HCT116 (cell line): ENCODE data around the gene ACADVL. TPM values are rescaled to one million over a fixed set of nuclear protein-coding genes. Genes with fewer than 3 reads are reported as not detected.

Experiments
- ATAC-seq: fragments of 200-7000 bp; cut with Tn5 transposase; 2 replicates; pipeline ENCODE4 v1.9.1; 2020; ENCODE audit warnings: mild to moderate bottlenecking, moderate library complexity
- BruUV-seq: library from RNA; stranded (reverse); fragments of 400-500 nt; replicated peaks from 2 replicates; lab custom pipeline; 2021; lab: Mats Ljungman, UMichigan
- CTCF ChIA-PET: fragments of 300-600 bp; sonication (Branson Sonifier 250); formaldehyde crosslinking; loops from one replicate; lab custom pipeline; 2021; ENCODE audit warnings: antibody characterized with exemption; lab: Charles Lee
- POLR2A ChIA-PET: fragments of 300-600, 350-600 bp; sonication (Branson Sonifier 250); formaldehyde crosslinking; loops from one replicate; lab custom pipeline; 2021; ENCODE audit warnings: antibody characterized with exemption; lab: Charles Lee
- RAD21 ChIA-PET, 2 experiments: fragments of 300-600 bp; sonication (Branson Sonifier 250); formaldehyde crosslinking; loops; one replicate each; lab custom pipeline; 2023; ENCODE audit warnings: low total read pairs in 2 of 2; ENCODE audit not compliant: uncharacterized antibody in 2 of 2, unreplicated experiment in 2 of 2, low non-redundant PET in 1 of 2; lab: Charles Lee
- DNase-seq: peaks from one replicate; pipeline ENCODE4 v3.0.0-alpha.2; 2010; ENCODE audit warnings: low read depth, low spot score
- H2AFZ ChIP-seq: fragments of 200-600 bp; shearing (Covaris generic), sonication (generic); 2 replicates; pipeline ENCODE4 v1.6.1; 2017; ENCODE audit warnings: low read depth, mixed run types, mixed read lengths, antibody characterized with exemption, low read length; ENCODE audit not compliant: poor library complexity, severe bottlenecking
- H3K27ac ChIP-seq: 2 replicates; pipeline ENCODE4 v1.5.1; 2012; ENCODE audit warnings: low read depth, low read length
- H3K27me3 ChIP-seq: fragments of 200-600 bp; sonication (generic); 2 replicates; pipeline ENCODE4 v1.6.1; 2016; ENCODE audit warnings: mixed run types, low read length, mixed read lengths; ENCODE audit not compliant: insufficient read depth
- H3K36me3 ChIP-seq, 2 experiments: fragments of 200-500 bp in 1 of 2; fragments of 200-600 bp in 1 of 2; sonication (Bioruptor generic) in 1 of 2; sonication (generic) in 1 of 2; 2 replicates each; pipeline versions ENCODE4 v1.5.1 to v1.6.1; 2014 to 2016; ENCODE audit warnings: low read length in 2 of 2, inconsistent platforms in 1 of 2, mixed read lengths in 1 of 2, mixed run types in 1 of 2; ENCODE audit not compliant: insufficient read depth in 2 of 2, control insufficient read depth in 1 of 2
- H3K4me1 ChIP-seq, 2 experiments: fragments of 200-600 bp in 1 of 2; sonication (generic) in 1 of 2; 2 replicates each; pipeline versions ENCODE4 v1.5.1 to v1.6.1; 2012 to 2017; ENCODE audit warnings: low read length in 2 of 2, inconsistent platforms in 1 of 2, mild to moderate bottlenecking in 1 of 2, mixed read lengths in 1 of 2, mixed run types in 1 of 2, moderate library complexity in 1 of 2; ENCODE audit not compliant: insufficient read depth in 2 of 2, control insufficient read depth in 1 of 2
- H3K4me2 ChIP-seq: fragments of 200-600 bp; sonication (generic); 2 replicates; pipeline ENCODE4 v1.6.1; 2017; ENCODE audit warnings: mixed run types, low read length, mixed read lengths
- H3K4me3 ChIP-seq, 2 experiments: fragments of 200-600 bp in 1 of 2; sonication (generic) in 1 of 2; replicated peaks in 1 of 2; 2 replicates each; pipeline ENCODE4 v1.5.1; 2011 to 2016; ENCODE audit warnings: low read length in 2 of 2, control low read depth in 1 of 2, low read depth in 1 of 2, mild to moderate bottlenecking in 1 of 2, mixed read lengths in 1 of 2, mixed run types in 1 of 2
- H3K79me2 ChIP-seq: fragments of 200-600 bp; sonication (generic); 2 replicates; pipeline ENCODE4 v1.6.1; 2017; ENCODE audit warnings: mild to moderate bottlenecking, mixed run types, low read length, moderate library complexity, mixed read lengths; ENCODE audit not compliant: insufficient read depth
- H3K9ac ChIP-seq: fragments of 200-600 bp; sonication (generic); 2 replicates; pipeline ENCODE4 v1.6.1; 2016; ENCODE audit warnings: low read length, mixed read lengths
- H3K9me2 ChIP-seq: fragments of 200-600 bp; sonication (generic), shearing (Covaris generic); 2 replicates; pipeline ENCODE4 v1.6.1; 2017; ENCODE audit warnings: mixed run types, mild to moderate bottlenecking, moderate library complexity; ENCODE audit not compliant: insufficient read depth
- H3K9me3 ChIP-seq, 2 experiments: fragments of 200-500 bp in 1 of 2; fragments of 200-600 bp in 1 of 2; sonication (Bioruptor generic) in 1 of 2; sonication (generic) in 1 of 2; 2 replicates each; pipeline ENCODE4 v1.6.1; 2014 to 2017; ENCODE audit warnings: low read length in 2 of 2, mixed read lengths in 2 of 2, inconsistent platforms in 1 of 2, low read depth in 1 of 2, mild to moderate bottlenecking in 1 of 2, mixed run types in 1 of 2, moderate library complexity in 1 of 2; ENCODE audit not compliant: control insufficient read depth in 1 of 2, insufficient read depth in 1 of 2
- H4K20me1 ChIP-seq: fragments of 200-600 bp; sonication (generic), shearing (Covaris generic); 2 replicates; pipeline ENCODE4 v1.6.1; 2017; ENCODE audit warnings: mixed run types, mild to moderate bottlenecking, moderate library complexity; ENCODE audit not compliant: insufficient read depth
- ATF3 ChIP-seq: IDR thresholded peaks from 2 replicates; pipeline ENCODE4 v1.6.1; 2012
- CBX3 ChIP-seq: IDR thresholded peaks from 2 replicates; pipeline ENCODE4 v1.6.1; 2012; ENCODE audit warnings: low read depth
- CEBPB ChIP-seq: IDR thresholded peaks from 2 replicates; pipeline ENCODE4 v1.6.1; 2012; ENCODE audit warnings: low read depth
- CTCF ChIP-seq, 3 experiments: fragments of 200-600 bp in 1 of 3; sonication (generic) in 1 of 3; IDR thresholded peaks in 2 of 3; conservative IDR thresholded peaks in 1 of 3; 2 replicates each; pipeline ENCODE4 v1.5.1; 2012 to 2017; ENCODE audit warnings: low read depth in 2 of 3, low read length in 2 of 3, antibody characterized with exemption in 1 of 3, borderline replicate concordance in 1 of 3, control low read depth in 1 of 3, mild to moderate bottlenecking in 1 of 3, mixed read lengths in 1 of 3, mixed run types in 1 of 3, moderate library complexity in 1 of 3; ENCODE audit not compliant: insufficient read depth in 1 of 3
- ELF1 ChIP-seq: IDR thresholded peaks from 2 replicates; pipeline ENCODE4 v1.6.1; 2012; ENCODE audit warnings: low read depth, borderline replicate concordance
- FOSL1 ChIP-seq: IDR thresholded peaks from 2 replicates; pipeline ENCODE4 v1.6.1; 2012; ENCODE audit warnings: low read depth
- JUND ChIP-seq: IDR thresholded peaks from 2 replicates; pipeline ENCODE4 v1.6.1; 2012
- POLR2AphosphoS5 ChIP-seq: IDR thresholded peaks from 2 replicates; pipeline ENCODE4 v1.6.1; 2011; ENCODE audit warnings: mild to moderate bottlenecking, low read depth, low read length, moderate library complexity
- SIN3A ChIP-seq: IDR thresholded peaks from 2 replicates; pipeline ENCODE4 v1.6.1; 2012; ENCODE audit warnings: low read depth
- SP1 ChIP-seq: IDR thresholded peaks from 2 replicates; pipeline ENCODE4 v1.6.1; 2012; ENCODE audit warnings: low read depth
- SRF ChIP-seq: IDR thresholded peaks from 2 replicates; pipeline ENCODE4 v1.6.1; 2012; ENCODE audit warnings: low read depth
- YY1 ChIP-seq: IDR thresholded peaks from 2 replicates; pipeline ENCODE4 v1.6.1; 2011; ENCODE audit warnings: low read length, low read depth, moderate library complexity, mild to moderate bottlenecking; ENCODE audit not compliant: insufficient replicate concordance; ENCODE audit errors: extremely low read depth
- intact Hi-C: fragments of 100-400 bp; cut with micrococcal nuclease; formaldehyde crosslinking; loops from 2 replicates; pipeline ENCODE4 v1.10.0; 2022
- total RNA-seq: library from RNA; stranded (reverse); gene quantifications from one replicate; pipeline ENCODE4 v1.2.1, GENCODE V29; 2021; ENCODE audit not compliant: unreplicated experiment
- TF ChIP-seq, protein P1 (sequence below): IDR thresholded peaks from 2 replicates; pipeline ENCODE4 v1.6.1; 2012

Gene ACADVL
- total RNA-seq, 1 experiment from 2014 or later = 554 TPM

GRCh38 chr17:7226721-7227710 lies 7.3 kb downstream of the ACADVL start:
- intact Hi-C loops = no loop called here
- Histone ChIP-seq H3K27ac (no peak overlapping the region), H3K9me2 (no peaks in the 10 kb centered on the region)
- TF ChIP-seq YY1 = no peak
- TF ChIP-seq JUND = no peak
- TF ChIP-seq CBX3 = no peak
- no peak for TF ChIP-seq SIN3A
- no peak for TF ChIP-seq CTCF (IDR thresholded peaks at IDR 0.05 in 2 of 3, conservative IDR thresholded peaks at IDR 0.05 in 1 of 3; ENCODE audit: borderline replicate concordance in 1 of 3, insufficient read depth in 1 of 3, low read depth in 2 of 3, low read length in 2 of 3)
- no peak for TF ChIP-seq POLR2AphosphoS5
- TF ChIP-seq ELF1 = no peak
- TF ChIP-seq CEBPB = no peak
- no peak for TF ChIP-seq FOSL1
- no peak for TF ChIP-seq ATF3
- TF ChIP-seq, protein P1, sequence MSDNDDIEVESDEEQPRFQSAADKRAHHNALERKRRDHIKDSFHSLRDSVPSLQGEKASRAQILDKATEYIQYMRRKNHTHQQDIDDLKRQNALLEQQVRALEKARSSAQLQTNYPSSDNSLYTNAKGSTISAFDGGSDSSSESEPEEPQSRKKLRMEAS = no peak
- TF ChIP-seq SP1 = no peak
- no peak for TF ChIP-seq SRF
- TF ChIP-seq, all 23 proteins: peak for 0
- BruUV-seq = no TSS peak
- H2AFZ ChIP-seq = no peak overlapping the region
- ChIA-PET POLR2A (no interaction called here), RAD21 (no interaction called here), CTCF (no interaction called here)
- H3K4me2 ChIP-seq = no peak overlapping the region
- no peak overlapping the region for H3K4me3 ChIP-seq
- peaks cover 57 to 62% of the 10 kb centered on the region in 2 experiments for H3K36me3 ChIP-seq
- no peaks in the 10 kb centered on the region for H3K9me3 ChIP-seq
- no peak overlapping the region for H3K9ac ChIP-seq
- peaks cover 35% of the 10 kb centered on the region for H3K79me2 ChIP-seq
- H3K4me1 ChIP-seq = peaks cover 0 to 18% of the 10 kb centered on the region in 2 experiments; a peak in 2 of 4 replicates
- ATAC-seq (no peak), DNase-seq (no peak)
- H3K27me3 ChIP-seq = no peaks in the 10 kb centered on the region
- H4K20me1 ChIP-seq = peaks cover under 1% of the 10 kb centered on the region; the same call in 1 of the 2 replicates
